H9 (cell line): Measurements from ENCODE around the gene DTNB. TPM values are rescaled to one million over a fixed set of nuclear protein-coding genes. Genes with fewer than 3 reads are reported as not detected.

Experiments
- DNase-seq: peaks from one replicate; pipeline ENCODE4 v3.0.0-alpha.2; 2017
- H2AFZ ChIP-seq: one replicate; pipeline ENCODE4 v1.6.1; 2013; ENCODE audit warnings: mild to moderate bottlenecking, low read length, control low read depth, moderate library complexity
- H2AK5ac ChIP-seq: 2 replicates; pipeline ENCODE4 v1.6.1; 2013; ENCODE audit warnings: low read length, control low read depth, mixed read lengths; ENCODE audit not compliant: insufficient read length
- H2BK120ac ChIP-seq: one replicate; pipeline ENCODE4 v1.6.1; 2013; ENCODE audit warnings: low read depth, mild to moderate bottlenecking, low read length, control low read depth, inconsistent platforms; ENCODE audit not compliant: poor library complexity, severe bottlenecking
- H2BK12ac ChIP-seq: 2 replicates; pipeline ENCODE4 v1.6.1; 2013; ENCODE audit warnings: low read length, control low read depth, mixed read lengths, low read depth; ENCODE audit not compliant: insufficient read length
- H2BK15ac ChIP-seq: 2 replicates; pipeline ENCODE4 v1.6.1; 2013; ENCODE audit warnings: low read depth, low read length, control low read depth
- H2BK20ac ChIP-seq: one replicate; pipeline ENCODE4 v1.6.1; 2013; ENCODE audit warnings: low read depth, mild to moderate bottlenecking, low read length, control low read depth, inconsistent platforms; ENCODE audit not compliant: poor library complexity, severe bottlenecking
- H2BK5ac ChIP-seq: 2 replicates; pipeline ENCODE4 v1.6.1; 2013; ENCODE audit warnings: low read length, control low read depth, mixed read lengths; ENCODE audit not compliant: insufficient read length
- H3K14ac ChIP-seq: 2 replicates; pipeline ENCODE4 v1.6.1; 2013; ENCODE audit warnings: low read length, control low read depth; ENCODE audit not compliant: insufficient read depth
- H3K18ac ChIP-seq: 2 replicates; pipeline ENCODE4 v1.6.1; 2013; ENCODE audit warnings: low read depth, mild to moderate bottlenecking, mixed read lengths, low read length, control low read depth; ENCODE audit not compliant: insufficient read length
- H3K23ac ChIP-seq: 2 replicates; pipeline ENCODE4 v1.6.1; 2013; ENCODE audit warnings: low read length, control low read depth, mixed read lengths, low read depth; ENCODE audit not compliant: insufficient read length
- H3K23me2 ChIP-seq: 2 replicates; pipeline ENCODE4 v1.6.1; 2013; ENCODE audit warnings: low read depth, mild to moderate bottlenecking, mixed read lengths, low read length, control low read depth; ENCODE audit not compliant: insufficient read length, poor library complexity, severe bottlenecking
- H3K27ac ChIP-seq: 2 replicates; pipeline ENCODE4 v1.5.1; 2013; ENCODE audit warnings: low read length, control low read depth, mixed read lengths, low read depth; ENCODE audit not compliant: insufficient read length
- H3K27me3 ChIP-seq: 2 replicates; pipeline ENCODE4 v1.6.1; 2013; ENCODE audit warnings: low read length, control low read depth, inconsistent platforms; ENCODE audit not compliant: insufficient read depth
- H3K4ac ChIP-seq: 2 replicates; pipeline ENCODE4 v1.6.1; 2013; ENCODE audit warnings: low read depth, mild to moderate bottlenecking, control low read depth, inconsistent platforms, low read length, moderate library complexity
- H3K4me1 ChIP-seq: 2 replicates; pipeline ENCODE4 v1.6.1; 2013; ENCODE audit warnings: low read length, control low read depth, inconsistent platforms; ENCODE audit not compliant: insufficient read depth
- H3K4me2 ChIP-seq: 2 replicates; pipeline ENCODE4 v1.6.1; 2013; ENCODE audit warnings: low read length, control low read depth, mixed read lengths; ENCODE audit not compliant: insufficient read length, insufficient read depth
- H3K56ac ChIP-seq: 2 replicates; pipeline ENCODE4 v1.6.1; 2013; ENCODE audit warnings: low read depth, mild to moderate bottlenecking, mixed read lengths, low read length, control low read depth; ENCODE audit not compliant: insufficient read length
- H3K79me1 ChIP-seq: 2 replicates; pipeline ENCODE4 v1.6.1; 2013; ENCODE audit warnings: low read depth, mild to moderate bottlenecking, moderate library complexity, low read length, control low read depth, inconsistent platforms; ENCODE audit not compliant: insufficient read depth, poor library complexity, severe bottlenecking
- H3K79me2 ChIP-seq: 2 replicates; pipeline ENCODE4 v1.6.1; 2013; ENCODE audit warnings: low read length, control low read depth, inconsistent platforms; ENCODE audit not compliant: insufficient read depth
- H3K9ac ChIP-seq: 2 replicates; pipeline ENCODE4 v1.6.1; 2013; ENCODE audit warnings: low read length, control low read depth, mixed read lengths; ENCODE audit not compliant: insufficient read length; ENCODE audit errors: extremely low read depth
- H3K9me3 ChIP-seq: one replicate; pipeline ENCODE4 v1.6.1; 2013; ENCODE audit warnings: low read depth, low read length, inconsistent platforms; ENCODE audit not compliant: control insufficient read depth
- H3T11ph ChIP-seq: one replicate; pipeline ENCODE4 v1.6.1; 2013; ENCODE audit warnings: mild to moderate bottlenecking, low read length, control low read depth, inconsistent platforms
- H4K20me1 ChIP-seq: one replicate; pipeline ENCODE4 v1.6.1; 2013; ENCODE audit not compliant: control insufficient read depth, insufficient read length, insufficient read depth
- H4K5ac ChIP-seq: 2 replicates; pipeline ENCODE4 v1.6.1; 2013; ENCODE audit warnings: low read depth, mild to moderate bottlenecking, mixed read lengths, low read length, control low read depth; ENCODE audit not compliant: insufficient read length
- H4K8ac ChIP-seq: replicated peaks from 2 replicates; pipeline ENCODE4 v1.6.1; 2013; ENCODE audit warnings: low read length, control low read depth, mixed read lengths, low read depth; ENCODE audit not compliant: insufficient read length
- H4K91ac ChIP-seq: 2 replicates; pipeline ENCODE4 v1.6.1; 2013; ENCODE audit warnings: low read depth, mild to moderate bottlenecking, moderate library complexity, mixed read lengths, low read length, control low read depth; ENCODE audit not compliant: insufficient read length
- H3K27ac Mint-ChIP-seq, 3 experiments: 2 replicates in 2 of 3; 3 replicates in 1 of 3; pipeline ENCODE4 v1.8.0; 2020 to 2021; ENCODE audit warnings: mixed read lengths in 3 of 3, mild to moderate bottlenecking in 1 of 3, moderate library complexity in 1 of 3
- H3K27me3 Mint-ChIP-seq: 2 replicates; pipeline ENCODE4 v1.8.0; 2021; ENCODE audit warnings: low read depth, mild to moderate bottlenecking, moderate library complexity, mixed read lengths
- H3K36me3 Mint-ChIP-seq, 3 experiments: 2 replicates in 2 of 3; 3 replicates in 1 of 3; pipeline ENCODE4 v1.8.0; 2020 to 2021; ENCODE audit warnings: low read depth in 3 of 3, mixed read lengths in 3 of 3; ENCODE audit not compliant: insufficient read depth in 1 of 3
- H3K4me1 Mint-ChIP-seq, 2 experiments: 2 replicates each; pipeline ENCODE4 v1.8.0; 2020; ENCODE audit warnings: mixed read lengths in 2 of 2
- H3K4me3 Mint-ChIP-seq, 2 experiments: 2 replicates in 1 of 2; 3 replicates in 1 of 2; pipeline ENCODE4 v1.8.0; 2020 to 2021; ENCODE audit warnings: mild to moderate bottlenecking in 2 of 2, mixed read lengths in 2 of 2, moderate library complexity in 1 of 2
- H3K9me3 Mint-ChIP-seq, 2 experiments: 2 replicates in 1 of 2; 3 replicates in 1 of 2; pipeline ENCODE4 v1.8.0; 2020; ENCODE audit warnings: mild to moderate bottlenecking in 2 of 2, mixed read lengths in 2 of 2, moderate library complexity in 1 of 2
- WGBS: extraction: QIAGEN DNeasy Blood & Tissue Kit; methylation state at CpG from one replicate; pipeline ENCODE4 v1.1.7; 2013; ENCODE audit warnings: missing lambda C conversion rate, low lambda C conversion rate, mixed read lengths; ENCODE audit not compliant: insufficient read length; ENCODE audit errors: extremely low coverage; 5-methylcytosine and 5-hydroxymethylcytosine counted together
- total RNA-seq: library from RNA; stranded (reverse); gene quantifications from 2 replicates; pipeline ENCODE4 v1.2.1, GENCODE V29; 2021
- TF ChIP-seq, protein P1 (sequence below): fragments of 200-600 bp; sonication (generic); conservative IDR thresholded peaks from 3 replicates; pipeline ENCODE4 v1.8.0; 2021; ENCODE audit warnings: antibody characterized with exemption, mild to moderate bottlenecking

Gene DTNB
- total RNA-seq, 1 experiment from 2014 or later, result 26.7 TPM

DNA sequence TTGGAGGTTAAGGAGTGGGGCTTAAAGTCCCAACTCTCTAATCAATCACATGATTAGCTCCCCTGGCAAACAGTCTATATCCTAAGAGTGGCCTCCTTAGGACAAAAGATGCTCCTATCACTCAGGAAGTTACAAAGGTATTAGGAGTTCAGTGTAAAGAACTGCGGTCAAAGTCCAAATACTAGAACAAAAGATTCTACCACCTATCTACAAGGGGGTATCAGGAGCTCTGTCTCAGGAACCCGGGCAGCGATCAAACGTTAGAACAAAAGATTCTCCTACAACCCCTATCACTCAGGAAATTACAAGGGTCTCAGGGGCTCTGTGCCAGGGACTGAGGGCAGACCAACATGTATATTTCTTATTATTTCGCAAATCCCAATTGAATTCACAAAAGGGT is 58.0 kb downstream of the DTNB start:
- no peak overlapping the region for H2BK5ac ChIP-seq
- H3K27ac ChIP-seq, result no peak overlapping the region
- H4K8ac ChIP-seq, result no peak overlapping the region
- H3K4me1 ChIP-seq, result no peaks in the 10 kb centered on the region; the same call in 1 of the 2 replicates
- no peak overlapping the region for H2BK120ac ChIP-seq
- H2BK20ac ChIP-seq, result no peak overlapping the region
- no peaks in the 10 kb centered on the region for H4K20me1 ChIP-seq
- no peak overlapping the region for H3K56ac ChIP-seq
- no peak overlapping the region for H2BK15ac ChIP-seq
- peak overlapping the region in 2 of 3 experiments; percentile 63 to 90; a peak in 4 of 7 replicates for H3K27ac Mint-ChIP-seq
- TF ChIP-seq, protein P1, sequence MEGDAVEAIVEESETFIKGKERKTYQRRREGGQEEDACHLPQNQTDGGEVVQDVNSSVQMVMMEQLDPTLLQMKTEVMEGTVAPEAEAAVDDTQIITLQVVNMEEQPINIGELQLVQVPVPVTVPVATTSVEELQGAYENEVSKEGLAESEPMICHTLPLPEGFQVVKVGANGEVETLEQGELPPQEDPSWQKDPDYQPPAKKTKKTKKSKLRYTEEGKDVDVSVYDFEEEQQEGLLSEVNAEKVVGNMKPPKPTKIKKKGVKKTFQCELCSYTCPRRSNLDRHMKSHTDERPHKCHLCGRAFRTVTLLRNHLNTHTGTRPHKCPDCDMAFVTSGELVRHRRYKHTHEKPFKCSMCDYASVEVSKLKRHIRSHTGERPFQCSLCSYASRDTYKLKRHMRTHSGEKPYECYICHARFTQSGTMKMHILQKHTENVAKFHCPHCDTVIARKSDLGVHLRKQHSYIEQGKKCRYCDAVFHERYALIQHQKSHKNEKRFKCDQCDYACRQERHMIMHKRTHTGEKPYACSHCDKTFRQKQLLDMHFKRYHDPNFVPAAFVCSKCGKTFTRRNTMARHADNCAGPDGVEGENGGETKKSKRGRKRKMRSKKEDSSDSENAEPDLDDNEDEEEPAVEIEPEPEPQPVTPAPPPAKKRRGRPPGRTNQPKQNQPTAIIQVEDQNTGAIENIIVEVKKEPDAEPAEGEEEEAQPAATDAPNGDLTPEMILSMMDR, result no peak
- no CpG with 5 or more reads among the region's 5 CpGs for WGBS
- H3K23ac ChIP-seq, result no peak overlapping the region
- H3K4me1 Mint-ChIP-seq, result peaks cover 20 to 22% of the 10 kb centered on the region in 2 experiments
- peaks cover 10 to 26% (median 14%) of the 10 kb centered on the region in 3 experiments for H3K36me3 Mint-ChIP-seq
- H3K4me3 Mint-ChIP-seq, result no peak overlapping the region
- H3K9ac ChIP-seq, result no peak overlapping the region
- no peak overlapping the region for H4K5ac ChIP-seq
- no peak overlapping the region for H2BK12ac ChIP-seq
- H3K27me3 Mint-ChIP-seq, result no peaks in the 10 kb centered on the region
- H4K91ac ChIP-seq, result no peak overlapping the region
- no peak overlapping the region for H3T11ph ChIP-seq
- no peak overlapping the region for H3K4me2 ChIP-seq
- no peak overlapping the region for H2AFZ ChIP-seq
- no peaks in the 10 kb centered on the region for H3K9me3 ChIP-seq
- no peaks in the 10 kb centered on the region for H3K27me3 ChIP-seq
- H3K9me3 Mint-ChIP-seq, result no peaks in the 10 kb centered on the region; a peak in 2 of 5 replicates
- H3K4ac ChIP-seq, result no peak overlapping the region
- H3K14ac ChIP-seq, result no peak overlapping the region
- H3K23me2 ChIP-seq, result no peaks in the 10 kb centered on the region
- H3K79me2 ChIP-seq, result no peaks in the 10 kb centered on the region
- H3K18ac ChIP-seq, result no peak overlapping the region
- no peaks in the 10 kb centered on the region for H3K79me1 ChIP-seq
- H2AK5ac ChIP-seq, result no peak overlapping the region
- DNase-seq, result no peak
